NCI-H1694 treated with DMSO at 0.1 percent for 48 hours (cell line): ENCODE data around the gene BASP1.
"Not testable (repeated sequence)": the region's sequence is repeated elsewhere in the genome, so short reads cannot be mapped to it uniquely, and the experiment has no call there.

Experiments used
- DNase-seq: peaks from one replicate; lab custom pipeline; 2025; lab: John Stamatoyannopoulos, UW

The BASP1 gene

DNA sequence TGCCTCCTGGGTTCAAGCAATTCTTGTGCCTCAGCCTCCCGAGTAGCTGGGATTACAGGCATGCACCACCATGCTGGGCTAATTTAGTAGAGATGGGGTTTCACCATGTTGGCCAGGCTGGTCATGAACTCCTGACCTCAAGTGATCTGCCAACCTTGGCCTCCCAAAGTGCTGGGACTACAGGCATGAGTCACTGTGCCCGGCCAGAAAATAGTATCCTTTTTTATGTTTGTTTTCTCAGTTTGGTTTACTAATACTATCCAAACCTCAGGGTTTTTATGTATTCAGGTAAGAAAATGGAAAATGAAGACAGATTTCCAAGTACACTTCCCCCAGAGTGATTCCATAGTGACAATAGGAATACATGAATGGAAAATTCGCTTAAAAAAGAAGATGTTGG lies 101.7 kb downstream of the BASP1 start:
- DNase-seq, result not testable (repeated sequence)

GRCh38 chr5:17325770-17326599 lies 108.6 kb downstream of the BASP1 start:
- no peak for DNase-seq
